GM12878 (cell line): ENCODE data around the gene GMNN. TPM values are rescaled to one million over a fixed set of nuclear protein-coding genes. Genes with fewer than 3 reads are reported as not detected.
"Not testable (repeated sequence)": the region's sequence is repeated elsewhere in the genome, so short reads cannot be mapped to it uniquely, and the experiment has no call there.

Experiments used
- ATAC-seq: fragments of 200-7000 bp; cut with Tn5 transposase; 3 replicates; pipeline ENCODE4 v1.9.1; 2020; ENCODE audit warnings: mild to moderate bottlenecking, moderate library complexity
- BruUV-seq: library from RNA; stranded (reverse); fragments of 400-500 nt; replicated peaks from 2 replicates; lab custom pipeline; 2021; lab: Mats Ljungman, UMichigan
- CTCF ChIA-PET: fragments of 300-600 bp; sonication (Branson Sonifier 250); formaldehyde crosslinking; extraction: SDS; loops from one replicate; lab custom pipeline; 2021; ENCODE audit warnings: inconsistent platforms; lab: Yijun Ruan, JAX
- POLR2A ChIA-PET: fragments of 350-600 bp; formaldehyde crosslinking; extraction: SDS; loops from one replicate; lab custom pipeline; 2021; ENCODE audit warnings: inconsistent platforms; lab: Charles Lee
- RAD21 ChIA-PET: fragments of 300-600 bp; sonication (Branson Sonifier 250); formaldehyde crosslinking; loops from one replicate; lab custom pipeline; 2023; ENCODE audit warnings: antibody characterized with exemption; ENCODE audit not compliant: unreplicated experiment; lab: Charles Lee
- SMC1A ChIA-PET: fragments of 300-600 bp; sonication (Branson Sonifier 250); formaldehyde crosslinking; loops from one replicate; lab custom pipeline; 2023; ENCODE audit not compliant: unreplicated experiment, uncharacterized antibody; lab: Charles Lee
- DNase-seq: peaks from one replicate; pipeline ENCODE4 v3.0.0-alpha.2; 2011; ENCODE audit warnings: low read depth, low spot score
- FAIRE-seq: peaks from 3 replicates; lab custom pipeline; 2011; peaks lifted over from hg19 to GRCh38; lab: Jason Lieb, UNC
- H2AFZ ChIP-seq: 2 replicates; pipeline ENCODE4 v1.6.0; 2011; ENCODE audit warnings: low read depth, low read length, control low read depth; ENCODE audit not compliant: control insufficient read depth
- H3K27ac ChIP-seq: 2 replicates; pipeline ENCODE4 v1.5.1; 2011; ENCODE audit warnings: control low read depth; ENCODE audit not compliant: control insufficient read depth, insufficient read depth
- H3K27me3 ChIP-seq, 2 experiments: replicated peaks in 1 of 2; 2 replicates each; pipeline versions ENCODE4 v1.6.0 to v1.6.1; 2011; ENCODE audit warnings: low read length in 1 of 2; ENCODE audit not compliant: control insufficient read depth in 2 of 2, insufficient read depth in 2 of 2
- H3K36me3 ChIP-seq, 2 experiments: 2 replicates each; pipeline ENCODE4 v1.5.1; 2011; ENCODE audit warnings: low read length in 1 of 2; ENCODE audit not compliant: control insufficient read depth in 2 of 2, insufficient read depth in 2 of 2
- H3K4me1 ChIP-seq: 2 replicates; pipeline ENCODE4 v1.6.1; 2011; ENCODE audit warnings: mild to moderate bottlenecking, low read length, moderate library complexity, mixed read lengths; ENCODE audit not compliant: control insufficient read depth, insufficient read depth
- H3K4me2 ChIP-seq: 2 replicates; pipeline ENCODE4 v1.6.0; 2011; ENCODE audit warnings: control low read depth; ENCODE audit not compliant: control insufficient read depth, insufficient read depth
- H3K4me3 ChIP-seq: fragments of 200-600 bp; sonication (generic); 2 replicates; pipeline ENCODE4 v1.5.1; 2016
- H3K79me2 ChIP-seq: 2 replicates; pipeline ENCODE4 v1.6.0; 2011; ENCODE audit warnings: low read length; ENCODE audit not compliant: control insufficient read depth, insufficient read depth
- H3K9ac ChIP-seq: 2 replicates; pipeline ENCODE4 v1.8.0; 2011; ENCODE audit warnings: low read length, control low read depth, mixed read lengths; ENCODE audit not compliant: control insufficient read depth, insufficient read depth
- H3K9me3 ChIP-seq: replicated peaks from 3 replicates; pipeline ENCODE4 v1.5.1; 2011; ENCODE audit warnings: mild to moderate bottlenecking, low read length; ENCODE audit not compliant: control insufficient read depth, insufficient read depth
- H4K20me1 ChIP-seq: 2 replicates; pipeline ENCODE4 v1.6.0; 2011; ENCODE audit not compliant: control insufficient read depth, insufficient read depth
- BCLAF1 ChIP-seq: fragments of 450-650 bp; IDR thresholded peaks from 2 replicates; pipeline ENCODE4 v1.6.1; 2017; ENCODE audit warnings: antibody characterized with exemption, mild to moderate bottlenecking, moderate library complexity
- CUX1 ChIP-seq: IDR thresholded peaks from 2 replicates; pipeline ENCODE4 v1.6.1; 2012; ENCODE audit warnings: improper control_type of control experiment, low read depth, low read length; ENCODE audit not compliant: insufficient replicate concordance
- JUND ChIP-seq: IDR thresholded peaks from 2 replicates; pipeline ENCODE4 v1.6.1; 2012; ENCODE audit warnings: low read depth, mild to moderate bottlenecking, low read length, improper control_type of control experiment, moderate library complexity
- MEF2B ChIP-seq: fragments of 450-650 bp; IDR thresholded peaks from 2 replicates; pipeline ENCODE4 v1.6.1; 2018; ENCODE audit warnings: mild to moderate bottlenecking, moderate library complexity; ENCODE audit not compliant: partially characterized antibody, poor library complexity, severe bottlenecking
- ZNF207 ChIP-seq: fragments of 450-650 bp; IDR thresholded peaks from 2 replicates; pipeline ENCODE4 v1.6.1; 2014; ENCODE audit warnings: antibody characterized with exemption, mild to moderate bottlenecking, borderline replicate concordance
- WGBS: methylation state at CpG from one replicate; pipeline ENCODE4 v1.1.6; 2016; ENCODE audit warnings: low lambda C conversion rate; ENCODE audit not compliant: insufficient replicate concordance, insufficient coverage; ENCODE audit errors: missing lambda C conversion rate; 5-methylcytosine and 5-hydroxymethylcytosine counted together
- in situ Hi-C: fragments of 300-500 bp; cut with MboI; formaldehyde crosslinking; loops from 9 replicates; pipeline ENCODE4 v1.14.3; 2018; ENCODE audit warnings: mixed read lengths
- intact Hi-C: fragments of 100-400 bp; cut with micrococcal nuclease; formaldehyde crosslinking; loops from one replicate; pipeline ENCODE4 v1.14.2; 2022; ENCODE audit not compliant: unreplicated experiment
- polyA plus RNA-seq, 11 experiments: library from polyadenylated mRNA; depleted of rRNA in 4 of 11; unstranded in 6 of 11; stranded (reverse) in 5 of 11; fragments of >200 nt; fragmentation: Nextera tagmentation in 4 of 11; fragmentation: Illumina TruSeq in 1 of 11; extraction: Ambion mirVana in 4 of 11; extraction: Trizol in 1 of 11; gene quantifications; 1 replicate in 1 of 11; 2 replicates in 10 of 11; pipeline versions ENCODE4 v1.2.1 to v1.2.3, GENCODE V29; 2011 to 2016; ENCODE audit warnings: inconsistent platforms in 2 of 11, missing spikeins in 2 of 11, low read depth in 1 of 11
- total RNA-seq, 4 experiments: library from RNA; depleted of rRNA in 3 of 4; stranded (reverse); fragments of >200 nt in 3 of 4; fragmentation: Illumina TruSeq in 1 of 4; extraction: Trizol in 1 of 4; gene quantifications; 2 replicates each; pipeline versions ENCODE4 v1.2.1 to v1.2.3, GENCODE V29; 2013 to 2021
- TF ChIP-seq, protein P1 (sequence below), 3 experiments: IDR thresholded peaks in 2 of 3; conservative IDR thresholded peaks in 1 of 3; 2 replicates each; pipeline ENCODE4 v1.5.1; 2011; ENCODE audit warnings: low read depth in 3 of 3, low read length in 3 of 3, mild to moderate bottlenecking in 3 of 3, control low read depth in 2 of 3, moderate library complexity in 2 of 3, inconsistent platforms in 1 of 3, mixed read lengths in 1 of 3; ENCODE audit not compliant: control insufficient read depth in 2 of 3, insufficient read depth in 1 of 3; ENCODE audit errors: extremely low read depth in 1 of 3

The GMNN gene
- total and polyA plus RNA-seq, 10 of the 15 experiments (the other 5 are each of a cell fraction or from before 2014, with no cell fraction given), result 51.9 to 153 (median 105) TPM

- no peak for TF ChIP-seq BCLAF1
- TF ChIP-seq, protein P1, sequence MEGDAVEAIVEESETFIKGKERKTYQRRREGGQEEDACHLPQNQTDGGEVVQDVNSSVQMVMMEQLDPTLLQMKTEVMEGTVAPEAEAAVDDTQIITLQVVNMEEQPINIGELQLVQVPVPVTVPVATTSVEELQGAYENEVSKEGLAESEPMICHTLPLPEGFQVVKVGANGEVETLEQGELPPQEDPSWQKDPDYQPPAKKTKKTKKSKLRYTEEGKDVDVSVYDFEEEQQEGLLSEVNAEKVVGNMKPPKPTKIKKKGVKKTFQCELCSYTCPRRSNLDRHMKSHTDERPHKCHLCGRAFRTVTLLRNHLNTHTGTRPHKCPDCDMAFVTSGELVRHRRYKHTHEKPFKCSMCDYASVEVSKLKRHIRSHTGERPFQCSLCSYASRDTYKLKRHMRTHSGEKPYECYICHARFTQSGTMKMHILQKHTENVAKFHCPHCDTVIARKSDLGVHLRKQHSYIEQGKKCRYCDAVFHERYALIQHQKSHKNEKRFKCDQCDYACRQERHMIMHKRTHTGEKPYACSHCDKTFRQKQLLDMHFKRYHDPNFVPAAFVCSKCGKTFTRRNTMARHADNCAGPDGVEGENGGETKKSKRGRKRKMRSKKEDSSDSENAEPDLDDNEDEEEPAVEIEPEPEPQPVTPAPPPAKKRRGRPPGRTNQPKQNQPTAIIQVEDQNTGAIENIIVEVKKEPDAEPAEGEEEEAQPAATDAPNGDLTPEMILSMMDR (IDR thresholded peaks at IDR 0.05 in 2 of 3, conservative IDR thresholded peaks at IDR 0.05 in 1 of 3; ENCODE audit: control insufficient read depth in 2 of 3, extremely low read depth in 1 of 3, insufficient read depth in 1 of 3, low read depth in 3 of 3, low read length in 3 of 3), result no peak
- TF ChIP-seq JUND, result no peak
- no peak for TF ChIP-seq CUX1
- peak; percentile 25 for TF ChIP-seq MEF2B
- TF ChIP-seq ZNF207, result 0 out of 2 replicates have a peak, but pooled peaks have one; percentile 52
- TF ChIP-seq, all 136 proteins: peak for 64
Measured at GRCh38 chr6:24774696-24775519, at the start of gene GMNN (continued).

- RAD21 ChIA-PET, H3K4me2 ChIP-seq, H2AFZ ChIP-seq, H3K4me3 ChIP-seq, intact Hi-C loops, H3K36me3 ChIP-seq, H3K4me1 ChIP-seq, H4K20me1 ChIP-seq, POLR2A ChIA-PET, in situ Hi-C loops, FAIRE-seq, DNase-seq, H3K27ac ChIP-seq, H3K79me2 ChIP-seq, ATAC-seq, SMC1A ChIA-PET, BruUV-seq, CTCF ChIA-PET, H3K27me3 ChIP-seq, H3K9ac ChIP-seq: not testable (repeated sequence)
- peaks cover 10% of the 10 kb centered on the region; the same call in 2 of the 3 replicates for H3K9me3 ChIP-seq
- 25% methylated on average over 3 of the region's 3 CpGs for WGBS
Measured at GRCh38 chr6:24730653-24731052, 44.1 kb upstream of the GMNN start.
